ENCODE measurements around the gene DENND1B. TPM values are rescaled to one million over a fixed set of nuclear protein-coding genes. Genes with fewer than 3 reads are reported as not detected.

DENND1B gene
- total and polyA plus RNA-seq, 2 of the 8 experiments (the other 6 are each of a cell fraction or from before 2014, with no cell fraction given) = 0.74 to 3.3 TPM

DNA sequence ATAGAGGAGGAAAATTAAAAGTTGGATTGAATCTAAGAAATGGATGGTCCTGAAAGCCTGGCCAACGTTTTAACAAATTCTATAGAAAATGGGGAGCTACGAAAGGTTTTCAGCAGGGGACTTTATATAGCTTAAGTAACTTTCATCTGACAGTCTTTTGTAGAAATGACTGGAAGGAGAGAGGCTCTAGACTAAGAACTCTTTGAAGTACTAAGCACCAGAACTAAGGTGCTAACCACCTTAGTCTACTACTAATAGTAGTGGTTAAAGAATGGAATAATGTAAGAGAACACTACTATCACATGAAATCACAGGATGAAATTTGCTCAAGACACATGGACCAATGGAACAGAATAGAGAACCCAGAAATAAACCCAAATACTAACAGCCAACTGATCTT lies 126.1 kb downstream of the DENND1B start (continued):
- TF ChIP-seq, protein P1, sequence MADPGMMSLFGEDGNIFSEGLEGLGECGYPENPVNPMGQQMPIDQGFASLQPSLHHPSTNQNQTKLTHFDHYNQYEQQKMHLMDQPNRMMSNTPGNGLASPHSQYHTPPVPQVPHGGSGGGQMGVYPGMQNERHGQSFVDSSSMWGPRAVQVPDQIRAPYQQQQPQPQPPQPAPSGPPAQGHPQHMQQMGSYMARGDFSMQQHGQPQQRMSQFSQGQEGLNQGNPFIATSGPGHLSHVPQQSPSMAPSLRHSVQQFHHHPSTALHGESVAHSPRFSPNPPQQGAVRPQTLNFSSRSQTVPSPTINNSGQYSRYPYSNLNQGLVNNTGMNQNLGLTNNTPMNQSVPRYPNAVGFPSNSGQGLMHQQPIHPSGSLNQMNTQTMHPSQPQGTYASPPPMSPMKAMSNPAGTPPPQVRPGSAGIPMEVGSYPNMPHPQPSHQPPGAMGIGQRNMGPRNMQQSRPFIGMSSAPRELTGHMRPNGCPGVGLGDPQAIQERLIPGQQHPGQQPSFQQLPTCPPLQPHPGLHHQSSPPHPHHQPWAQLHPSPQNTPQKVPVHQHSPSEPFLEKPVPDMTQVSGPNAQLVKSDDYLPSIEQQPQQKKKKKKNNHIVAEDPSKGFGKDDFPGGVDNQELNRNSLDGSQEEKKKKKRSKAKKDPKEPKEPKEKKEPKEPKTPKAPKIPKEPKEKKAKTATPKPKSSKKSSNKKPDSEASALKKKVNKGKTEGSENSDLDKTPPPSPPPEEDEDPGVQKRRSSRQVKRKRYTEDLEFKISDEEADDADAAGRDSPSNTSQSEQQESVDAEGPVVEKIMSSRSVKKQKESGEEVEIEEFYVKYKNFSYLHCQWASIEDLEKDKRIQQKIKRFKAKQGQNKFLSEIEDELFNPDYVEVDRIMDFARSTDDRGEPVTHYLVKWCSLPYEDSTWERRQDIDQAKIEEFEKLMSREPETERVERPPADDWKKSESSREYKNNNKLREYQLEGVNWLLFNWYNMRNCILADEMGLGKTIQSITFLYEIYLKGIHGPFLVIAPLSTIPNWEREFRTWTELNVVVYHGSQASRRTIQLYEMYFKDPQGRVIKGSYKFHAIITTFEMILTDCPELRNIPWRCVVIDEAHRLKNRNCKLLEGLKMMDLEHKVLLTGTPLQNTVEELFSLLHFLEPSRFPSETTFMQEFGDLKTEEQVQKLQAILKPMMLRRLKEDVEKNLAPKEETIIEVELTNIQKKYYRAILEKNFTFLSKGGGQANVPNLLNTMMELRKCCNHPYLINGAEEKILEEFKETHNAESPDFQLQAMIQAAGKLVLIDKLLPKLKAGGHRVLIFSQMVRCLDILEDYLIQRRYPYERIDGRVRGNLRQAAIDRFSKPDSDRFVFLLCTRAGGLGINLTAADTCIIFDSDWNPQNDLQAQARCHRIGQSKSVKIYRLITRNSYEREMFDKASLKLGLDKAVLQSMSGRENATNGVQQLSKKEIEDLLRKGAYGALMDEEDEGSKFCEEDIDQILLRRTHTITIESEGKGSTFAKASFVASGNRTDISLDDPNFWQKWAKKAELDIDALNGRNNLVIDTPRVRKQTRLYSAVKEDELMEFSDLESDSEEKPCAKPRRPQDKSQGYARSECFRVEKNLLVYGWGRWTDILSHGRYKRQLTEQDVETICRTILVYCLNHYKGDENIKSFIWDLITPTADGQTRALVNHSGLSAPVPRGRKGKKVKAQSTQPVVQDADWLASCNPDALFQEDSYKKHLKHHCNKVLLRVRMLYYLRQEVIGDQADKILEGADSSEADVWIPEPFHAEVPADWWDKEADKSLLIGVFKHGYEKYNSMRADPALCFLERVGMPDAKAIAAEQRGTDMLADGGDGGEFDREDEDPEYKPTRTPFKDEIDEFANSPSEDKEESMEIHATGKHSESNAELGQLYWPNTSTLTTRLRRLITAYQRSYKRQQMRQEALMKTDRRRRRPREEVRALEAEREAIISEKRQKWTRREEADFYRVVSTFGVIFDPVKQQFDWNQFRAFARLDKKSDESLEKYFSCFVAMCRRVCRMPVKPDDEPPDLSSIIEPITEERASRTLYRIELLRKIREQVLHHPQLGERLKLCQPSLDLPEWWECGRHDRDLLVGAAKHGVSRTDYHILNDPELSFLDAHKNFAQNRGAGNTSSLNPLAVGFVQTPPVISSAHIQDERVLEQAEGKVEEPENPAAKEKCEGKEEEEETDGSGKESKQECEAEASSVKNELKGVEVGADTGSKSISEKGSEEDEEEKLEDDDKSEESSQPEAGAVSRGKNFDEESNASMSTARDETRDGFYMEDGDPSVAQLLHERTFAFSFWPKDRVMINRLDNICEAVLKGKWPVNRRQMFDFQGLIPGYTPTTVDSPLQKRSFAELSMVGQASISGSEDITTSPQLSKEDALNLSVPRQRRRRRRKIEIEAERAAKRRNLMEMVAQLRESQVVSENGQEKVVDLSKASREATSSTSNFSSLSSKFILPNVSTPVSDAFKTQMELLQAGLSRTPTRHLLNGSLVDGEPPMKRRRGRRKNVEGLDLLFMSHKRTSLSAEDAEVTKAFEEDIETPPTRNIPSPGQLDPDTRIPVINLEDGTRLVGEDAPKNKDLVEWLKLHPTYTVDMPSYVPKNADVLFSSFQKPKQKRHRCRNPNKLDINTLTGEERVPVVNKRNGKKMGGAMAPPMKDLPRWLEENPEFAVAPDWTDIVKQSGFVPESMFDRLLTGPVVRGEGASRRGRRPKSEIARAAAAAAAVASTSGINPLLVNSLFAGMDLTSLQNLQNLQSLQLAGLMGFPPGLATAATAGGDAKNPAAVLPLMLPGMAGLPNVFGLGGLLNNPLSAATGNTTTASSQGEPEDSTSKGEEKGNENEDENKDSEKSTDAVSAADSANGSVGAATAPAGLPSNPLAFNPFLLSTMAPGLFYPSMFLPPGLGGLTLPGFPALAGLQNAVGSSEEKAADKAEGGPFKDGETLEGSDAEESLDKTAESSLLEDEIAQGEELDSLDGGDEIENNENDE (IDR thresholded peaks at IDR 0.05; ENCODE audit: insufficient replicate concordance, low read length) = no peak
- TF ChIP-seq BRCA1 (IDR thresholded peaks at IDR 0.05; ENCODE audit: low read depth, low read length) (no peak), MAFK (IDR thresholded peaks at IDR 0.05; ENCODE audit: low read depth, low read length) (no peak), BCL11A (IDR thresholded peaks at IDR 0.05; ENCODE audit: low read depth in 2 of 2, low read length in 2 of 2) (no peak), RNF2 (IDR thresholded peaks at IDR 0.05; ENCODE audit: borderline replicate concordance, low read depth, low read length, missing control alignments, poor library complexity, severe bottlenecking) (no peak), SIN3A (conservative IDR thresholded peaks at IDR 0.05 in 1 of 2, IDR thresholded peaks at IDR 0.05 in 1 of 2; ENCODE audit: low read depth in 1 of 2, low read length in 2 of 2) (no peak), CHD1 (IDR thresholded peaks at IDR 0.05; ENCODE audit: low read depth, low read length) (no peak), CTBP2 (IDR thresholded peaks at IDR 0.05; ENCODE audit: borderline replicate concordance, insufficient read depth, insufficient read length, low read length) (no peak), JUND (IDR thresholded peaks at IDR 0.05; ENCODE audit: low read length) (no peak), TBP (IDR thresholded peaks at IDR 0.05; ENCODE audit: low read depth, low read length) (no peak)

Data from H1 (cell line).